IPS-18c (cell line): ENCODE measurements around the gene BTF3.

ENCODE experiments used
- H3K4me3 ChIP-seq: 2 replicates; pipeline ENCODE4 v1.7.0; 2013; ENCODE audit warnings: low read depth, mild to moderate bottlenecking, low read length, moderate library complexity; ENCODE audit not compliant: insufficient read depth
- H3K9me3 ChIP-seq: one replicate; pipeline ENCODE4 v1.6.1; 2013; ENCODE audit warnings: mild to moderate bottlenecking, low read length, moderate library complexity; ENCODE audit not compliant: control insufficient read depth, insufficient read depth

The BTF3 gene

GRCh38 chr5:73542020-73542419 is 43.8 kb downstream of the BTF3 start:
- Histone ChIP-seq H3K9me3 (peaks cover 2% of the 10 kb centered on the region), H3K4me3 (no peak overlapping the region)

- peaks cover 2% of the 10 kb centered on the region for H3K9me3 ChIP-seq
These were observed 46.5 kb downstream of the BTF3 start for GRCh38 chr5:73544429-73545402.

GRCh38 chr5:73545403-73545779 is 47.1 kb downstream of the BTF3 start:
- no peak overlapping the region for H3K4me3 ChIP-seq
- H3K9me3 ChIP-seq = peaks cover 2% of the 10 kb centered on the region

More at GRCh38 chr5:73544429-73545402, 46.5 kb downstream of the BTF3 start:
- H3K4me3 ChIP-seq = no peak overlapping the region

- Histone ChIP-seq H3K9me3 (no peaks in the 10 kb centered on the region), H3K4me3 (no peak overlapping the region)
These were observed 51.8 kb downstream of the BTF3 start for GRCh38 chr5:73550016-73550415.

GRCh38 chr5:73552642-73553041 is 54.4 kb downstream of the BTF3 start:
- Histone ChIP-seq H3K4me3 (no peak overlapping the region), H3K9me3 (no peaks in the 10 kb centered on the region)
